Measurements from ENCODE around the gene STX7. TPM values are rescaled to one million over a fixed set of nuclear protein-coding genes. Genes with fewer than 3 reads are reported as not detected.

STX7 gene, protein sequence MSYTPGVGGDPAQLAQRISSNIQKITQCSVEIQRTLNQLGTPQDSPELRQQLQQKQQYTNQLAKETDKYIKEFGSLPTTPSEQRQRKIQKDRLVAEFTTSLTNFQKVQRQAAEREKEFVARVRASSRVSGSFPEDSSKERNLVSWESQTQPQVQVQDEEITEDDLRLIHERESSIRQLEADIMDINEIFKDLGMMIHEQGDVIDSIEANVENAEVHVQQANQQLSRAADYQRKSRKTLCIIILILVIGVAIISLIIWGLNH
- 44.4 and 79.2 TPM in 2 replicates for total RNA-seq

DNA sequence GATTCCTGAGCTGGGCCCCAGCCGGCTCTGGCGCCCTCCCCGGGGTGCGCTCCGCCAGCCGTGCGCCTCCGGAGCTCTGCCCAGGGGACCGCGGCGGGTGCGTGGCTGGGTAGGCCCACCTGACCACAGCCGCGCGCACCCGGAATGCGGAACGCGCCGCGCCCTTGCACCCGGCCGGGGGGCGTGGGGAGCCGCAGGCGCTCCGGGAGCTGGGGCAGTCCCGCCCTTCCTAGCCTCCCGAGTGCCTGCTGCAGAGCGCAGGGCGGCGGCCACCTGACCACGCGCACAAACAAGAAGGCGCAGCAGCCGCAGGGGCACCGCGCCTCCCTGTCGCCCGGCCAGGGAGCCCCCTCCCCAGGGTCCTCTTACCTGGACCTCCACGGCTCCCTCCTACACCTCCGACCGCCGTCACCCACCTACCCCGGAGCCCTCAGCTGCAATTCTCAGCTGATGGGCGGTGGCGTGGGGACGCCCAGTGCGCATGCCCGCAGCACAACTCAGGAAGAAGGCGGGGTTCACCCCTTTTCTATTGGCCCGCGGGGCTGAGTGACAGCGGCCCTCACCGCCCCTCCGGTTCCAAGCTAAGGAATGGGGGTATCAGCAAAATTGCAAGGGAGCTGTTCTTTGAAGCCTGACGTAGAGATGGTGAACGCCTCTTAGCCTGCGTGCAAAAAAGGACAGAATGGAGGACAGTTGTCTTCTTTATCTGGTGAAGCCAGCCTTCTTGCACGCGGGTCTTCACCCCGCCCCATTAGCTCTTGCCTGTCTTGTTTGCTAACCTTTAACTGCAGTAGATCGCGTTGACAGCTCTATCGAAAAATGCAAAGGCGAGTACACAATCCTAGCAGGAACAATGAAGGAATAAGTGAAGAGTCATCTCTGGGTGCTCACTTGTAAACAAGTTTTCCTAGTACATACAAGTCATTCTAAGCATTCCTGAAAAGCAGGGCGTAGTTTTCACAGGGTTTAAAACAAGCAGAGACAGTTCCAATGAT lies at the start of gene STX7:
Gene STX7, minus strand, starts transcription at position 479 of the 995 bp plus-strand sequence. CDS start 9,586 bp downstream, outside the sequence.

DNA sequence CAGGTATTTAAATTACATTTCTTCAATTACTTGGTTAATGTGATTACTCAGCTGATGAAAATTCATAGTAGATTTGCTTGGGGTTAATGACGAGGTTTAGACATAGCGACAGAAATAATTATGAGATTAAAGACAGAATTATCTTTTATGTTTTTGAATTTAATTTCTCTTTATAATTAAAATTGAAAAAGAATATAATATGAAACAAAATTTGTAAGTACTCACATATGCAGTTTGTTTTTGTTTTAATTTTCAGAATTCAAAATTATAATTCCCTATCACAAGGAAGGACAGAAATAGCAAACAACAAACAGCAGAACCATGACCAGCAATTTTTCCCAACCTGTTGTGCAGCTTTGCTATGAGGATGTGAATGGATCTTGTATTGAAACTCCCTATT lies 39.5 kb upstream of the STX7 start, which contains the start of gene TAAR8:
Gene TAAR8, plus strand, starts transcription at position 301 of the 400 bp plus-strand sequence. Its CDS starts 21 bp downstream, at position 322.

DNA sequence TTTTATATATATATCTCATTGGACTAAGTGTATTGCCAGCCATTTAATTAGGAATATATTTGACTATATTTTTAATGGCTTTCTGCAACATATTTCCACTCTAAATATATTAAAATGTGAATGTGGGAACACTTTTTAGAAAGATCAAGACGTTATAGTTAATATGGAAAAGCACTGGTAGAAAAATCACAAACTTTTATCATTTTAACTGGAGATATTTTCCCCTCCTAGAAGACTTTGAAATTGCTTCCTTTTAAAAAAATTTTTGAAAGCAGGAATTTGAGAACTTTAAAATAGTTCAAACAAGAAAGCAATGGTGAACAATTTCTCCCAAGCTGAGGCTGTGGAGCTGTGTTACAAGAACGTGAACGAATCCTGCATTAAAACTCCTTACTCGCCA lies 25.1 kb upstream of the STX7 start, which contains the start of gene TAAR9:
Gene TAAR9, plus strand, starts transcription at position 301 of the 400 bp plus-strand sequence. Its CDS starts 13 bp downstream, at position 314.

DNA sequence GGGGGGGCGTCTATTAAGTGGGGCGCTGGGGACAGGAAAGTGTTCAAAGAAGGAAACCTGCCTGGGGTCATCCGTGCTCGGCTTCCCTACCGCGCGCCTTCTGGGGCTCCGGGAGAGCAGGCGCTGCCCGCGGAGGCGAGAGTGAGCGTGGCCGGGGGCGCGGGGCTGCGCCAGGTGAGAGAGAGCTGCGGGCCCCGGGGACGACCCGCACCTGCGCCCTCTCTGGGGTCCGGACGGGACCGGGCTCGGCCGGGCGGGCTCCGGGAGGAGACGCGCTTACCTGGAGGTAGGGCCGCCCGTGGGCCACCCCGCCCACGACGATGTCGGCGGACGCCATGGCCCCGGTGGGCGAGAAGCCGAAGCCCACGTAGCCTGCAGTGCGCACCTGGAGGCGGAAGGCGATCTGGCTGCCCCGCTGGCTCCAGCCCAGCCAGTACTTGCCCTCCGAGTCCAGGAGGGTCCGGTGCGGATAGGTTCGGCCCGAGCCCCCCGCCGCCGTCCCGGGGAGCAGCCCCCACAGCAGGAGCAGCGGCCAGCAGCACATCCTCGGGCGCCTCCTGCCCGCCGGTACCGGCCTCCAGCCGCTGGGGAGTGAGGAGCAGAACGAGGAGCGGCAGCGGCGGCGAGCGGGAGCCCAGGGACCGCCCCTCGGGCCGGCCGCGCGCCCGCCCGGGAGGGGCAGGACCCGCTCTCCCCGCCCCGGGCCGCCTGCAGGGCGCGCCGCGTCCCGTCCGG lies 111.9 kb downstream of the STX7 start, which contains the start of gene MOXD1:
Gene MOXD1, minus strand, starts transcription at position 593 of the 735 bp plus-strand sequence. Its CDS starts 49 bp downstream, at position 544.

Other genes with a start within 250 kb of the STX7 start
- 41.5 and 73.5 TPM in 2 replicates for gene MOXD1, start 111.6 kb downstream of the STX7 start, total RNA-seq
- gene TAAR9, start 25.2 kb upstream of the STX7 start, total RNA-seq = 0.07 TPM in 1 of 2 replicates, not detected in the other
- gene TAAR8, start 39.6 kb upstream of the STX7 start, total RNA-seq = not detected in 2 replicates
- not detected in 2 replicates for gene TAAR6, start 57.2 kb upstream of the STX7 start, total RNA-seq
- not detected in 2 replicates for gene TAAR5, start 76.6 kb upstream of the STX7 start, total RNA-seq
- gene TAAR2, start 111.2 kb upstream of the STX7 start, total RNA-seq = not detected in 2 replicates
- gene TAAR1, start 146.1 kb upstream of the STX7 start, total RNA-seq = not detected in 2 replicates
- 0.20 TPM in 1 of 2 replicates, not detected in the other for gene VNN1, start 200.9 kb upstream of the STX7 start, total RNA-seq
- gene VNN2, start 244.8 kb upstream of the STX7 start, total RNA-seq = 0.39 TPM in 1 of 2 replicates, not detected in the other

Data from smooth muscle cell of the pulmonary artery (primary cell).